Stimulated activated CD8-positive, alpha-beta memory T cell treated with anti-CD3 and anti-CD28 coated beads, Interleukin-7, amount 100 ng/mL, for 1 hour (primary cell): ENCODE measurements around the gene HBP1.
"Not testable (repeated sequence)": the region's sequence is repeated elsewhere in the genome, so short reads cannot be mapped to it uniquely, and the experiment has no call there.

ENCODE experiments used
- DNase-seq, 2 donors: peaks; one replicate each; pipeline ENCODE4 v3.0.0-alpha.2; 2020; ENCODE audit warnings: low read depth in 2 of 2

HBP1 gene

GRCh38 chr7:107224374-107225223, 55.8 kb downstream of the HBP1 start:
- DNase-seq = no peak

- DNase-seq = no peak
These were observed 59.5 kb downstream of the HBP1 start for GRCh38 chr7:107228291-107228690.

- no peak for DNase-seq
These were observed 61.5 kb downstream of the HBP1 start for GRCh38 chr7:107230334-107230733.

GRCh38 chr7:107232568-107233090, 63.8 kb downstream of the HBP1 start:
- no peak for DNase-seq

- DNase-seq = no peak
These were observed 64.4 kb downstream of the HBP1 start for GRCh38 chr7:107233174-107233573.

- DNase-seq = no peak
These were observed 65.2 kb downstream of the HBP1 start for GRCh38 chr7:107233981-107234380.

GRCh38 chr7:107234436-107234835, 65.6 kb downstream of the HBP1 start:
- DNase-seq = no peak

- no peak for DNase-seq
These were observed 68.1 kb downstream of the HBP1 start for GRCh38 chr7:107236862-107237261.

- no peak for DNase-seq
These were observed 68.6 kb downstream of the HBP1 start for GRCh38 chr7:107237451-107237850.

GRCh38 chr7:107242267-107242666, 73.5 kb downstream of the HBP1 start:
- no peak for DNase-seq

- no peak for DNase-seq
These were observed 75.8 kb downstream of the HBP1 start for GRCh38 chr7:107244613-107245012.

GRCh38 chr7:107246836-107247235, 78.0 kb downstream of the HBP1 start:
- DNase-seq = not testable (repeated sequence)

- no peak for DNase-seq
These were observed 79.9 kb downstream of the HBP1 start for GRCh38 chr7:107248551-107249316.

- no peak for DNase-seq
These were observed 83.2 kb downstream of the HBP1 start for GRCh38 chr7:107251963-107252362.
